OCI-LY1 (cell line): ENCODE results near the gene TMEM79.

Experiments
- EZH2 ChIP-seq: fragments of 200-600 bp; sonication (generic), shearing (Covaris generic); IDR thresholded peaks from 2 replicates; pipeline ENCODE4 v1.8.0; 2017; ENCODE audit warnings: borderline replicate concordance, mixed run types, mild to moderate bottlenecking, antibody characterized with exemption, low read length, moderate library complexity, mixed read lengths
- TF ChIP-seq, protein P1 (sequence below): fragments of 200-600 bp; sonication (generic), shearing (Covaris generic); IDR thresholded peaks from 2 replicates; pipeline ENCODE4 v1.5.1; 2017; ENCODE audit warnings: mild to moderate bottlenecking, antibody characterized with exemption, low read length, moderate library complexity, mixed read lengths

DNA sequence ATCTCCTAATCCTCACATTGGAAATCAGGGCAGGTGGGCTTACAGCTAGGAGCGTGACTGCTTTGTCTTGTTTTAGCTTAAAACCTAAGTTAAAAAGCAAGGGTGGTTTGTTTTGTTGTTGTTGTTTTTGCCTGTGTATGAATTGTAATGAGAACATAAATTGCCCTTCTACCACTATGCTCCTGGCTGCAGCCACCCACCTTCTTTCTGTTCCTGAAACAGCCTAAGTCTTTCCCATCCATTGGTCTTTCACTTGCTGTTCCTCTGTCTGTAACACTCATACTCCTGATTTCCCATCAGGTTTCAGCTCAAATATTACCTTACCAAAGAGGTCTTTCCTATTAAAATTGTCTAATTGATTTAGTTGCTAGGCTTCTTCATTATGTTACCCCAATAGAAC lies 604 bp upstream of the TMEM79 start:
- TF ChIP-seq, protein P1, sequence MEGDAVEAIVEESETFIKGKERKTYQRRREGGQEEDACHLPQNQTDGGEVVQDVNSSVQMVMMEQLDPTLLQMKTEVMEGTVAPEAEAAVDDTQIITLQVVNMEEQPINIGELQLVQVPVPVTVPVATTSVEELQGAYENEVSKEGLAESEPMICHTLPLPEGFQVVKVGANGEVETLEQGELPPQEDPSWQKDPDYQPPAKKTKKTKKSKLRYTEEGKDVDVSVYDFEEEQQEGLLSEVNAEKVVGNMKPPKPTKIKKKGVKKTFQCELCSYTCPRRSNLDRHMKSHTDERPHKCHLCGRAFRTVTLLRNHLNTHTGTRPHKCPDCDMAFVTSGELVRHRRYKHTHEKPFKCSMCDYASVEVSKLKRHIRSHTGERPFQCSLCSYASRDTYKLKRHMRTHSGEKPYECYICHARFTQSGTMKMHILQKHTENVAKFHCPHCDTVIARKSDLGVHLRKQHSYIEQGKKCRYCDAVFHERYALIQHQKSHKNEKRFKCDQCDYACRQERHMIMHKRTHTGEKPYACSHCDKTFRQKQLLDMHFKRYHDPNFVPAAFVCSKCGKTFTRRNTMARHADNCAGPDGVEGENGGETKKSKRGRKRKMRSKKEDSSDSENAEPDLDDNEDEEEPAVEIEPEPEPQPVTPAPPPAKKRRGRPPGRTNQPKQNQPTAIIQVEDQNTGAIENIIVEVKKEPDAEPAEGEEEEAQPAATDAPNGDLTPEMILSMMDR, result no peak
- no peak for TF ChIP-seq EZH2
